GM21825 (cell line): ENCODE results near the gene EIF4G3.
"Not testable (repeated sequence)": the region's sequence is repeated elsewhere in the genome, so short reads cannot be mapped to it uniquely, and the experiment has no call there.

Experiments
- ATAC-seq: cut with Tn5 transposase; IDR thresholded peaks from one replicate; pipeline ENCODE4 v1.9.1; 2021; ENCODE audit warnings: mild to moderate bottlenecking, moderate library complexity; ENCODE audit not compliant: unreplicated experiment

Gene EIF4G3

DNA sequence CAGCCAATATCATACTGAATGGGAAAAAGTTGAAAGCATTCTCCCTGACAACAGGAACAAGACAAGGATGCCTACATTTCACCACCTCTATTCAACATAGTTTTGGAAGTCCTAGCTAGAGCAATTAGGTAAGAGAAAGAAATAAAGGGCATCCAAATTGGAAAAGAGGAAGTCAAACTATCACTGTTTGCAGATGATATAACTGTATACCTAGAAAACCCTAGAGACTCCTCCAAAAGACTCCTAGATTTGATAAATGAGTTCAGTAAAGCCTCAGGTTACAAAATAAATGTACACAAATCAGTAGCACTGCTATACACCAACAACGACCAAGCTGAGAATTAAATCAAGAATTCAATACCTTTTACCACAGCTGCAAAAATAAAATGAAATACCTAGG, 218.3 kb downstream of the EIF4G3 start:
- ATAC-seq: no peak

DNA sequence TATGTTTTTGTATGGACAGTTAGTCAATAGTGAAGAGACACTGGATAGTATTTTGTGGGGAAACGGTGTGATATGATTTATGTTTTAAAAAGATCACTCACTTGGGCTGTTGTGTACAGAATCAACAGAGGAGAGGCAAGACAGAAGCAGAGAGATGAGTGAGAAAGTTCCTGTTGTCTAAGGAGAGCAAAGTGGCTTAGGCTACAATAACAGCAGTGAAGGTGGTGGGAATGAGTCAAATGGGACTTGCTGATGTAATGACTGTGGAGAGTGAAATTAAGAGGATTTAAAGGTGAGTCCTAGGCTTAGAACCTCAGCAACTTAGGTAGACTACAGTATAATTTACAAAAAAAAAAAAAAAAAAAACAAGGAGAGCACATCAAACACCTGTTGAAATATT, 220.4 kb downstream of the EIF4G3 start:
- ATAC-seq: no peak

DNA sequence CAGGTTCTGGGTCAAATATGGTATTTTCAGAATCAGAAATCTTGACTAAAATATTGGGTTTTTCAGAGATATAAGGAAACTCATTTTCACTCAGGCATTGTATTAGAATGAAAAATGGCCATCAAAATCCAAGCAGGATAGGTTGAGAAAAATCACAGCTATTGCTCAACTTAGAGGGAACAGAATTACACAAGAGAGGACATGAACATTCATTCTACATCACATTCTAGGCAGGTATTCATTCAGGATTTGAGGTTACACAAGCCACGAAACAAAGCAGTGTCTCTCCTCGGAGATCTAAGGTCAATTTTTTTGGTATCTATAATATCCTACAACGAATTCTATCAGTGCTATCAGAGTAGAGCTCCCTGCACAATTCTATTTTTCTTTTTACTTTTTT, 226.0 kb downstream of the EIF4G3 start:
- ATAC-seq: no peak

DNA sequence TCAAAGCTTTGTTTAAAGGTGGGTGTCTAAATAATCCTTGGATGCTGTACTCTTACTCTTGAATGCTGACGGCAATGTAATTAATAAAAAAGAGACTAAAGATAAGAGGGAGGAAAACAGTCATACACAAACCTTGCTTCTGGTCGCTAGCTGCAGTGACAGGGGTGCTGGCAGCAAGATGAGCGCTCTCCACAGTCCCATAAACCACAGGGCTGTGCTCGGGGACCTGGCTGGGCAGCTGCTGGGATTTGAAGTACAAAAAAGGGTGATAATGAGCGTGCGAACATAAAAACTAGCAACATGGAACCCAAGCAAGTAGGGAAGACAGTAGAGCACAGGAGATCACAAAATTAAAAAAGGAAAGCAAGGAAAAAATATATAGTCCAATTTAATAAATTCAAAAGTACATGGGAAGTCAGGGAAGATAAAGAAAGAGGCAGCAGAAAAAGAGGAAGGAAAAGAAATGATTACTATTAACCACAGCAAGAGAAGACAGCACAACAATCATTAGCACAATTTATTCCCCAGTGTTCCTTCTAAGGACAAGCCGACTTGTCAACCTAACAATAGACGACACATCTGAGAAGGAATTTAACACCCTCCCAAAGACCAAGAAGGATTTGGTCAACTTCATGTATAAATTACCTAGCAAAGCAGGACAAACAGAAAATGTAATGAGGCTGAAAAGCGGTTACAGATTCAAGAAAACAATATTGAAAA, 226.7 kb downstream of the EIF4G3 start:
- ATAC-seq: no peak

DNA sequence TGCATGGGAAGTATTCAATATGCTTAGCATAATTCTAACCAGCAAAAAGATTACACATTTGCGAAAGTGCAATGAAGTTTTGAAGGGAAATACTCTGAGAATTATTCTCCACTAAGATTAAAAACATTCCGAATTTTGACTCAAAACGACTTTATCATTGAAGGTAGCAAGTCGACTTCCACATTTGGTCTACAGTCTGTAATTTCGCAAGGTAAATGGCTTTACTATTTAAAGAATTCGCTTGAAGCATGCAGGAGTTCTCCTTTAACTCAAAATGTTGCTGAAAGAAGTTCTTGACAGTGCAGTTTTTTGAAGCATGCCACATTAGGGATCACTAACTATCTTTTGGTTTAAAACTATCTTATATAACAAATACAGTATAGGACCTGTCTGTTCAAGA, 228.6 kb downstream of the EIF4G3 start:
- ATAC-seq: no peak

DNA sequence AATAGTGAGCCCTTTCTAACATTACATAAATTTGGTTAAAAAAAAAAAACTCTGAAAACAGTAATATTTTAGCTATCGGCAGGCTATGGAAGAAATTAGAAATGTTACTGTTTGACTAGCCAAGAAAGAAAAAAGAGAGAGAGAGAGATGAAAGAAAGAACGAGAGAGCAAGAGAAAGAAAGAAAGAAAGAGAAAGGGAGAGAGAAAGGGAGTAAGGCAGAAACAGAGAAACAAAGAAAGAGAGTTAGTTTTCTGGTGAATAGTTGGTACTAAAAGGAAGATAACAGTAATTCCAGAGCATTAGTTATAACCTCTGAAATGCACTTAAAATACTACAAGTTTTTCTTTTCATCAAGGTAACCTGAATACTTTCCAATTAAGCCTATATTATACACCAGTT, 229.3 kb downstream of the EIF4G3 start:
- ATAC-seq: no peak

DNA sequence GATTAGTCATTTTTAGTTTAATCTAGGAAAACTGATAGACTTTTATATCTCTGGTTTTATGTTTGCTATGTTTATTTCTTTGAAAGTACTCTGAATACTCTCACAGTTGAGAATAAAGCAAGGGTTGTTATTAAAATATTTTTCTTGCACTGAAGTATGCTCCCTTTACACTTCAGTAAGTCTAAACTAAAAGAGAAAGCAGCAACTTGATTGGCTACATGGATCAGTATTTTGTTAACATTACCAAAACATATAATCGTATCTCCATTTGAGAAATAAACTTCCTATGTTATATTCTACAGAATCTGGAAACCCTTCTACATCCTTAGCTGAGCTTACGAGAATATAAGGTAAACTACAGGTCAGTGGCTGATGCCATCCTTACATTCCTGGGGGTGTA, 240.1 kb downstream of the EIF4G3 start:
- ATAC-seq: no peak

DNA sequence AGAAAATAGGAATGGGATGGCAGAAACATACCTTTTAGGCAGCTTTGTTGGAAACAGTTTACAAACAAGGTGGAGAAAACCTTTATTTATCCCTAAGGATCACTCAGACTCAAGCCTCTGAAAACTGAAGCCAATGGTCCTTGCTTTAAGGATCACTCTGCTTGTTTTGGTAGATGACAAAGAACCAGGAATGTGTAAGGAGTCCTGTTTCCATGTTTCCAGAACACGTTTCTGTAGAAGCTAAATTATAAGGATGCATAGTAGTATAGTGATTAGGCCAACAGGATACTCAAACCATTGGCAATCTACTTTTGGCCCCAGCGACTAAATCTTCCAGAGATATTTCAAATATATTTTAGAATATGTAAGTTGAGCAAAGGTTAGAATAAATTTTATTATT, 240.5 kb downstream of the EIF4G3 start:
- no peak for ATAC-seq

DNA sequence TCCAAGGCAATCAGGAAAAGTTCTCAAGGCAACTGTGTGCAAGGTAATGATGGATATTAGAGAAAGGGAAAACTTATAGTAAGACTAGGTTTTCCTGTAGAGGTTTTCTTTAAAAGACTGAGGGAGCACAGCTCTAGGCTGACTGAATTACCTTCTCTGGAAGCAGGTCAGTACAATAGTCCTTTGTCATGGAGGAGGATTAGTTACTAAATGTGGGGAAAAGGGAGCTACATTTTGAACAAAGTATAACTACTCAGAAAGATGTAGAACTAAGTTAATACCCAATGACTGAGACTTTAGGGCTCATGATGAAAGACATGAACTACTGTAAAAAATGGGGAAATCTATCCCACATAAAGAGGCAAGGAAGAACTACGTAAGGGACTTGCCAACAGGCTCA, 241.0 kb downstream of the EIF4G3 start:
- no peak for ATAC-seq

DNA sequence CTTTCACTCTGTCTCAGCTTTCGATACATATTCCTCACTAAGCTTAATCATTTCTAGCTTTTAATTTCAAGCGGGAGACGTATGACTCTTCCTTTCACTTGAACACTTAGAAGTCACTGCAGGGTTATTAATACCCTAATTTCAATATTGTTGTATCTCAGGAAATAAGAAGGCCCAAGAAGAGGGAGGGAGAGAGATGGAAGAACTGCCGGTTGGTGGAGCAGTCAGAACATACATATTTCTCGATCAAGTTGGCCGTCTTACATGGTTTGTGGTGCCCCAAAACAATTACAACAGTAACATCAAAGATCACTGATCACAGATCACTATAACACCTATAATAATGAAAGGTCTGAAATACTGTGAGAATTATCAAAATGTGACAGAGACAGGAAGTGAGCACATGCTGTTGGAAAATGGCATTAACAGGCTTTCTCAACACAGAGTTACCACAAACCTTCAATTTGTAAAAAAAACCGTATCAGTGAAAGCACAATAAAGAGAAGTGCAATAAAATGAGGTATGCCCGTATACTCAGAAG, 244.2 kb downstream of the EIF4G3 start:
- no peak for ATAC-seq

DNA sequence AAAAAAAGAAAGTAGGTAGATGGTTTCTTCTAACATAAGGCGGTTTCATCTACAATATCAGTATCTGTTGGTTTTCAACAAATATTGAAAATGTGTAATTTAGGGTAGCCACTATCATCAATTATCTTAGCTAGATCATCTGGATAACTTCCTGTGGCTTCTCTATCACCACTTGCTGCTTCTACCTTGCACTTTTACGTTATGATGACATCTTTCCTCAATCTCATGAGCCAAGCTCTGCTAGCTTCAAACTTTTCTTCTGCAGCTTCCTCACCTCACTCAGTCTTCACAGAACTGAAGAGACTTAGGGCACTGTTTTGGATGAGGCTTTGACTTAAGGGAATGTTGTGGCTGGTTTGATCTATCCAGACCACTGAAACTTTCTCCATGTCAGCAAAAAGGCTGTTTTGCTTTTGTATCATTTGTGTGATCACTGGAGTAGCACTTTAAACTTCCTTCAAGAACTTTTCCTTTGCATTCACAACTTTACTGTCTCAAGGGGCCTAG, 244.7 kb downstream of the EIF4G3 start:
- ATAC-seq: no peak

DNA sequence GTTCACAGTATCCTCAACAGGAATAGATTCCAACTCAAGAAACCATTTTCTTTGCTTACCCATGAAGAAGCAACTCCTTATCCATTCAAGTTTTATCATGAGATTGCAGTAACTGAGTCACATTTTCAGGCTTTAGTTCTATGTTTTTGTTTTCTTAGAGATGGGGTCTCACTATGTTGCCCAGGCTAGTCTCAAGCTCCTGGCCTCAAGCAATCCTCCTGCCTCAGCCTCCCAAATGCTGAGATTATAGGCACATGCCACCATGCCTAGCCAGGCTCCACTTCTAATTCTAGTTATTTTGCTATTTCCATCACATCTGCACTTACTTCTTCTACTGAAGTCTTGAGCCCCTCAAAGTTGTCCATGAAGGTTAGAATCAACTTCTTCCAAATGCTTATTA, 246.3 kb downstream of the EIF4G3 start:
- ATAC-seq: no peak

DNA sequence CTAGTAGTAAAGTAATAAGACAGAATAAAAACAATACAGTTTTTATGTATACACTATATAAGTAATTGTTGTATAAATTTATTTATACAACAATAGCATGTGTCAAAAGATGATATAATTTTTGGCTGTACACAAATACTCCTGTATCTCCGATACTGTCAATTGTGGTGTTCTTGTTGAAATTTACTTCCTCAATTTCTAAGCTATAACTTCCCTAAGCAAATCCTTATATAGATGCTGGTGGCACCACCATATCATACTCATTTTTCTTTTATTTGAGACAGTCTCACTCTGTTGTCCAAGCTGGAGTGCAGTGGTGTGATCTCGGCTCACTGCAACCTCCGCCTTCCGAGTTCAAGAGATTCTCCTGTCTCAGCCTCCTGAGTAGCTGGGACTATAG, 248.6 kb downstream of the EIF4G3 start:
- ATAC-seq: no peak

DNA sequence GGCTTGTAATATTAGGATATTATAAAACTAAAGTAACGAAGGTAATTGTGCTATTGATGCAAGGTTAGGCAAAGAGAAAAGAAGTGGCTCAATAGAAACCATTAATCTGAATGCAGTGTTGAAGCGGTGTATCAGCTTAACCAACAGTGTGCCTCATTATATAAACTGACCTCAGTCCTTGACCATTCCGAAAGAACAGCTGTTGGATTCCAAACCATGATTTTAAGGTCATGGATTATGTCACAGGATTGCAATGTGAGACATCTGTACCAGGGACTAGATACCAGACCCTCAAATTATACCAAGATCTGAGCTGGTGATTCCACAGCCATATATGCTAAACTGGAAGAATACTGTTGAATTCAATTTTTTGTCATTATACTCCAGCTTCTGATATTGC, 255.4 kb downstream of the EIF4G3 start:
- no peak for ATAC-seq

DNA sequence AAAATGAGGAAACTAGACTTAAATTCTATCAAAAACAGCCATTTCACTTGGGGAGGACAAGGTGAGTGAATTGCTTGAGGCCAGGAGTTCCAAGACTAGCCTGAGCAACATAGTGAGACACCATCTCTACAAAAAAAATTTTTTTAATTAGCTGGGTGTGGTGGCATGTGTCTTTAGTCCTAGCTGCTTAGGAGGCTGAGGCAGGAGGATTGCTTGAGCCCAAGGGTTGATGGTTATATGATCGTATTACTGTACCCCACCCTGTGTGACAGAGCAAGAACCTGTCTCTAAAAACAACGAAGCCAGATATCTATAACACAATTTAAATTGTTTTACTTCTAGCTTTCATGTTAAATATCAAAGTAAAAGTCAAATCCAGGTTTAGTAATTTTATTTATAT, 263.5 kb downstream of the EIF4G3 start:
- ATAC-seq: no peak

DNA sequence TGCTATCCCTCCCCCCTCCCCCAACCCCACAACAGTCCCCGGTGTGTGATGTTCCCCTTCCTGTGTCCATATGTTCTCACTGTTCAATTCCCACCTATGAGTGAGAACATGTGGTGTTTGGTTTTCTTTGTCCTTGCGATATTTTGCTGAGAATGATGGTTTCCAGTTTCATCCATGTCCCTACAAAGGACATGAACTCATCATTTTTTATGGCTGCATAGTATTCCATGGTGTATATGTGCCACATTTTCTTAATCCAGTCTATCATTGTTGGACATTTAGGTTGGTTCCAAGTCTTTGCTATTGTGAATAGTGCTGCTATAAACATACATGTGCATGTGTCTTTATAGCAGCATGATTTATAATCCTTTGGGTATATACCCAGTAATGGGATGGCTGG, 269.2 kb downstream of the EIF4G3 start:
- not testable (repeated sequence) for ATAC-seq

DNA sequence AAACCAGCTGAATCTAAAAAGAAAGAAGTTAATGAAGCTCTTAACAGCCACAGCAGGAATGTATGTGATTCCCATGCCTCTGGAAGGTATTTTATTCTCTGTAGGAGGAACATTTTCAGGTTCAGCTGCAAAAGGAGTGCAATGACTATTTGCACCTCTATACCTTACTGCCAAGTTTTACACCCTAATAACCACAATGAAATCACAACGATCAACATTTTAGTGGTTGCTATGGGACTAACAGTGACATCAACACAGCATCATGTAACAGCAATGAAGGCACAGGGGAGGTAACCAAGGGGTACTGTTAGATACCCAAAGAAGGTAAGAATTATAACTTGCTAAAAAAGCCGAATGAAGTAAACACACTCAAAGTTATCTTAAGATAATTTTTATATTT, 273.3 kb downstream of the EIF4G3 start:
- ATAC-seq: no peak

DNA sequence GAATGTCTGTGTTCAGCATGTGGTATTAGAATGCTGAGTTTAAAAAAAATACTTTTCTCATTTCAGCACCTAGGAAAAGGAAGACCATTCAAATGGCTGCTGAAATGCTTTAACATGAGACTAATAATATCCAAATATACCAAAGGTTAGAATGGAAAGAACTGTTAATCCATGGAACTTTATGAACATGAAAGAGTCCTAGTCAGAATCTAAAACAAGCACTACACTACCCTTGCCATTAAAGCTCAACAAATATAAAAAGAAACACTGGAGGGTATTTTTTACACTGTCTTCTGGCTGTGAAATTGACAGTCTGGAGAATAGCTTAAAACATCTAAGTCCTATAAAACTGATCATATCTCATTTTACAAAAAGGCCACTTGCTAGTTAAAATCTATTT, 276.6 kb downstream of the EIF4G3 start:
- no peak for ATAC-seq

DNA sequence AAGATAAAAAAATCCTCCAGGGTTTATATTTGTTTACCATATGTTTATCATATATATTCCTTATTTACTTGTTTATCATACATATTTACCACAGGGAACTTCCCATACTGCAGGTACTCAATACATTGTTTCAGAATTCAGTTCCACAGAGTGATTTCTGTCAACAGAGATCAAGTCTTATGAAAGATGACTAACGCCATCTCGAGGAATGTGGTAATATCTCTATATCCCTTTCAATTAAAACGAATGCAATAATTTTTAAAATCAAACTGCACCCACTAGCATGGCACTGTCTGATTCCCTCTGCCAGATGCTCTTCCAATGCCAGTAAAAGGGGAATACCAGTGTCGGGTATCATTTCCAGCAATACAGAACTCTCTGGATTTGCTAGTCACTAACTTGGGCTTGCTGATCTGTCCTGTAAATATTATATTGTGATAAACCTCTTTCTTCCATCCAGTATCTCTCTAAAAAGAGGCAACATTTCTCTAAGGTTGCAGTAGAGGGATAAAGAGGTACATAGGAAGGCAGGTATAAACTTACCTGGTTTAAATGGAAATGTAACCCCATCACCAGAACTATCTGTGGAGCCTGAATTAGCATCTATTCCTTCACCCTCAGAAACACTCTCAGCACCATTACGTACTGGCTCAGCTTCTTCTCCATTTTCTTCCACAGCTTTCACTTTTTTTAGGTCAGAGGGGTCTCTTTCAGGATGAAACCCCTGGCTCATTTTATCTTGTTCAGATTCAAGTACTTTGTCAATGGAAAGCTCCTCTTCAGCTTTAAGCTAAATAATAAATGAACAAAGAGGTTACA, 277.3 kb downstream of the EIF4G3 start:
- no peak for ATAC-seq

DNA sequence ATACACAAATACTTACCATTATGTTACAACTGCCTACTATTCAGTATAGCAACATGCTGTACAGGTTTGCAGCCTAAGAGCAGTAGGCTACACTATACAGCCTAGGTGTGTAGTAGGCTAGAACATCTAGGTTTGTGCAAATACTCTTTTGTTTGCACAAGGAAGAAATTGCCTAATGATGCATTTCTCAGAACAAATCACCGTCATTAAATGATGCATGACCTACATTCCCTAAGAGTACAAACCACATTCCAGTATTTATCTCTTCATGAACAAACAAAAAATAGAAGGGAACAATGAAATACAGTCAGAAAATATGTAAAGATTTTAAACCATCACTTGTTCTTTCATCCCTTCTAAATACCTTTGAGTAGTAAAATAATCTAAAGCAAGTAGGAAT, 279.9 kb downstream of the EIF4G3 start:
- no peak for ATAC-seq

DNA sequence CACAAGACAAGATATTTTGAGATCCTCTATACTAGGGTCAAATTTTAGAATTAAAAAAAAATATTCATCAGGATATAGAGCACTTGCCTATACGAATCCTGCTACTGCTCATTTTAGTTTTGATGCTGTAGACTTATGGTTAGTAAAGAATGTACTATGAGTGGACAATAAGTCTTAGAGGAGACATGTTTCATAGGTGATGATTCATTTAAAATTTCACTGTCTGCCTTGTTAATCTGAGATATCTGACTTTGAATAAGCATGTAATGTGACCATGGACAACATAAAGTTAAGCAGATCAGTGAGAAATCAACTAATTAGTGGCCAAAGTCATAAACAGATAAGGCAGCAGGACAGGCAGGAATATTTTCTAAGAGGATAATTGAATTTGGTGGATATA, 282.8 kb downstream of the EIF4G3 start:
- no peak for ATAC-seq

DNA sequence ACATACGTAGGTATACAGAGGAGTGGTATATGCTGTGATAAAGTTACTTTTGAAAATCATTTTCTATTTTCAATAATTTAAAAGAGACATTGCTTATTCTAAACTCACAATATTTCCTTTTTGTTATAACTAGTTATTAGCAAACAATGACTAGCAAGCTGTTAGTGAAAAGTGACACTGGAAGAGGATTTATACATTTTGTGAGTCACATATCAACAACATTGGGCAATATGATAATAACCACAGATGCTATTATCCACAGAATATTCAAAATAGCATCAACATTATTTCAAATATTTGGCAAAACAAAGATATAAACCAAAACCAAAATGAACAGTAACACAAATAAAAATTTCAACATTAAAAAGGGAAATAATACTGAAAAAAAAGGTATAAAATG, 285.6 kb downstream of the EIF4G3 start:
- no peak for ATAC-seq
